Adrenal gland (tissue), 5 donors: ENCODE data around the gene DIPK1B.

Experiments used
- CTCF ChIP-seq, 6 experiments: fragments of 450-650 bp in 4 of 6; fragments of 200-600 bp in 2 of 6; sonication (generic) in 1 of 6; IDR thresholded peaks; 1 replicate in 5 of 6; 2 replicates in 1 of 6; pipeline versions ENCODE4 v1.5.1 to v1.8.0; 2016 to 2021; ENCODE audit warnings: antibody characterized with exemption in 6 of 6, mild to moderate bottlenecking in 2 of 6, moderate library complexity in 1 of 6
- POLR2A ChIP-seq, 2 donors: fragments of 450-650 bp; IDR thresholded peaks; one replicate each; pipeline ENCODE4 v1.6.1; 2017; ENCODE audit warnings: antibody characterized with exemption in 2 of 2, mild to moderate bottlenecking in 2 of 2, moderate library complexity in 1 of 2
- donor health status: DM: no; HTN: no; CAD: no.

- TF ChIP-seq CTCF (IDR thresholded peaks at IDR 0.05) (no peak), POLR2A (IDR thresholded peaks at IDR 0.05) (no peak)
Measured at GRCh38 chr9:136741883-136742571, 29.7 kb downstream of the DIPK1B start.
